H9 (cell line): ENCODE measurements around the gene KSR1. TPM values are rescaled to one million over a fixed set of nuclear protein-coding genes. Genes with fewer than 3 reads are reported as not detected.
A peak's percentile ranks its signal among the peaks of the same experiment; 100 is the strongest.

Experiments used
- DNase-seq: peaks from one replicate; pipeline ENCODE4 v3.0.0-alpha.2; 2017
- H2AFZ ChIP-seq: one replicate; pipeline ENCODE4 v1.6.1; 2013; ENCODE audit warnings: mild to moderate bottlenecking, low read length, control low read depth, moderate library complexity
- H2AK5ac ChIP-seq: 2 replicates; pipeline ENCODE4 v1.6.1; 2013; ENCODE audit warnings: low read length, control low read depth, mixed read lengths; ENCODE audit not compliant: insufficient read length
- H2BK120ac ChIP-seq: one replicate; pipeline ENCODE4 v1.6.1; 2013; ENCODE audit warnings: low read depth, mild to moderate bottlenecking, low read length, control low read depth, inconsistent platforms; ENCODE audit not compliant: poor library complexity, severe bottlenecking
- H2BK12ac ChIP-seq: 2 replicates; pipeline ENCODE4 v1.6.1; 2013; ENCODE audit warnings: low read length, control low read depth, mixed read lengths, low read depth; ENCODE audit not compliant: insufficient read length
- H2BK15ac ChIP-seq: 2 replicates; pipeline ENCODE4 v1.6.1; 2013; ENCODE audit warnings: low read depth, low read length, control low read depth
- H2BK20ac ChIP-seq: one replicate; pipeline ENCODE4 v1.6.1; 2013; ENCODE audit warnings: low read depth, mild to moderate bottlenecking, low read length, control low read depth, inconsistent platforms; ENCODE audit not compliant: poor library complexity, severe bottlenecking
- H2BK5ac ChIP-seq: 2 replicates; pipeline ENCODE4 v1.6.1; 2013; ENCODE audit warnings: low read length, control low read depth, mixed read lengths; ENCODE audit not compliant: insufficient read length
- H3K14ac ChIP-seq: 2 replicates; pipeline ENCODE4 v1.6.1; 2013; ENCODE audit warnings: low read length, control low read depth; ENCODE audit not compliant: insufficient read depth
- H3K18ac ChIP-seq: 2 replicates; pipeline ENCODE4 v1.6.1; 2013; ENCODE audit warnings: low read depth, mild to moderate bottlenecking, mixed read lengths, low read length, control low read depth; ENCODE audit not compliant: insufficient read length
- H3K23ac ChIP-seq: 2 replicates; pipeline ENCODE4 v1.6.1; 2013; ENCODE audit warnings: low read length, control low read depth, mixed read lengths, low read depth; ENCODE audit not compliant: insufficient read length
- H3K23me2 ChIP-seq: 2 replicates; pipeline ENCODE4 v1.6.1; 2013; ENCODE audit warnings: low read depth, mild to moderate bottlenecking, mixed read lengths, low read length, control low read depth; ENCODE audit not compliant: insufficient read length, poor library complexity, severe bottlenecking
- H3K27ac ChIP-seq: 2 replicates; pipeline ENCODE4 v1.5.1; 2013; ENCODE audit warnings: low read length, control low read depth, mixed read lengths, low read depth; ENCODE audit not compliant: insufficient read length
- H3K27me3 ChIP-seq: 2 replicates; pipeline ENCODE4 v1.6.1; 2013; ENCODE audit warnings: low read length, control low read depth, inconsistent platforms; ENCODE audit not compliant: insufficient read depth
- H3K4ac ChIP-seq: 2 replicates; pipeline ENCODE4 v1.6.1; 2013; ENCODE audit warnings: low read depth, mild to moderate bottlenecking, control low read depth, inconsistent platforms, low read length, moderate library complexity
- H3K4me1 ChIP-seq: 2 replicates; pipeline ENCODE4 v1.6.1; 2013; ENCODE audit warnings: low read length, control low read depth, inconsistent platforms; ENCODE audit not compliant: insufficient read depth
- H3K4me2 ChIP-seq: 2 replicates; pipeline ENCODE4 v1.6.1; 2013; ENCODE audit warnings: low read length, control low read depth, mixed read lengths; ENCODE audit not compliant: insufficient read length, insufficient read depth
- H3K56ac ChIP-seq: 2 replicates; pipeline ENCODE4 v1.6.1; 2013; ENCODE audit warnings: low read depth, mild to moderate bottlenecking, mixed read lengths, low read length, control low read depth; ENCODE audit not compliant: insufficient read length
- H3K79me1 ChIP-seq: 2 replicates; pipeline ENCODE4 v1.6.1; 2013; ENCODE audit warnings: low read depth, mild to moderate bottlenecking, moderate library complexity, low read length, control low read depth, inconsistent platforms; ENCODE audit not compliant: insufficient read depth, poor library complexity, severe bottlenecking
- H3K79me2 ChIP-seq: 2 replicates; pipeline ENCODE4 v1.6.1; 2013; ENCODE audit warnings: low read length, control low read depth, inconsistent platforms; ENCODE audit not compliant: insufficient read depth
- H3K9ac ChIP-seq: 2 replicates; pipeline ENCODE4 v1.6.1; 2013; ENCODE audit warnings: low read length, control low read depth, mixed read lengths; ENCODE audit not compliant: insufficient read length; ENCODE audit errors: extremely low read depth
- H3K9me3 ChIP-seq: one replicate; pipeline ENCODE4 v1.6.1; 2013; ENCODE audit warnings: low read depth, low read length, inconsistent platforms; ENCODE audit not compliant: control insufficient read depth
- H3T11ph ChIP-seq: one replicate; pipeline ENCODE4 v1.6.1; 2013; ENCODE audit warnings: mild to moderate bottlenecking, low read length, control low read depth, inconsistent platforms
- H4K20me1 ChIP-seq: one replicate; pipeline ENCODE4 v1.6.1; 2013; ENCODE audit not compliant: control insufficient read depth, insufficient read length, insufficient read depth
- H4K5ac ChIP-seq: 2 replicates; pipeline ENCODE4 v1.6.1; 2013; ENCODE audit warnings: low read depth, mild to moderate bottlenecking, mixed read lengths, low read length, control low read depth; ENCODE audit not compliant: insufficient read length
- H4K8ac ChIP-seq: replicated peaks from 2 replicates; pipeline ENCODE4 v1.6.1; 2013; ENCODE audit warnings: low read length, control low read depth, mixed read lengths, low read depth; ENCODE audit not compliant: insufficient read length
- H4K91ac ChIP-seq: 2 replicates; pipeline ENCODE4 v1.6.1; 2013; ENCODE audit warnings: low read depth, mild to moderate bottlenecking, moderate library complexity, mixed read lengths, low read length, control low read depth; ENCODE audit not compliant: insufficient read length
- H3K27ac Mint-ChIP-seq, 3 experiments: 2 replicates in 2 of 3; 3 replicates in 1 of 3; pipeline ENCODE4 v1.8.0; 2020 to 2021; ENCODE audit warnings: mixed read lengths in 3 of 3, mild to moderate bottlenecking in 1 of 3, moderate library complexity in 1 of 3
- H3K27me3 Mint-ChIP-seq: 2 replicates; pipeline ENCODE4 v1.8.0; 2021; ENCODE audit warnings: low read depth, mild to moderate bottlenecking, moderate library complexity, mixed read lengths
- H3K36me3 Mint-ChIP-seq, 3 experiments: 2 replicates in 2 of 3; 3 replicates in 1 of 3; pipeline ENCODE4 v1.8.0; 2020 to 2021; ENCODE audit warnings: low read depth in 3 of 3, mixed read lengths in 3 of 3; ENCODE audit not compliant: insufficient read depth in 1 of 3
- H3K4me1 Mint-ChIP-seq, 2 experiments: 2 replicates each; pipeline ENCODE4 v1.8.0; 2020; ENCODE audit warnings: mixed read lengths in 2 of 2
- H3K4me3 Mint-ChIP-seq, 2 experiments: 2 replicates in 1 of 2; 3 replicates in 1 of 2; pipeline ENCODE4 v1.8.0; 2020 to 2021; ENCODE audit warnings: mild to moderate bottlenecking in 2 of 2, mixed read lengths in 2 of 2, moderate library complexity in 1 of 2
- H3K9me3 Mint-ChIP-seq, 2 experiments: 2 replicates in 1 of 2; 3 replicates in 1 of 2; pipeline ENCODE4 v1.8.0; 2020; ENCODE audit warnings: mild to moderate bottlenecking in 2 of 2, mixed read lengths in 2 of 2, moderate library complexity in 1 of 2
- WGBS: extraction: QIAGEN DNeasy Blood & Tissue Kit; methylation state at CpG from one replicate; pipeline ENCODE4 v1.1.7; 2013; ENCODE audit warnings: missing lambda C conversion rate, low lambda C conversion rate, mixed read lengths; ENCODE audit not compliant: insufficient read length; ENCODE audit errors: extremely low coverage; 5-methylcytosine and 5-hydroxymethylcytosine counted together
- total RNA-seq: library from RNA; stranded (reverse); gene quantifications from 2 replicates; pipeline ENCODE4 v1.2.1, GENCODE V29; 2021
- TF ChIP-seq, protein P1 (sequence below): fragments of 200-600 bp; sonication (generic); conservative IDR thresholded peaks from 3 replicates; pipeline ENCODE4 v1.8.0; 2021; ENCODE audit warnings: antibody characterized with exemption, mild to moderate bottlenecking

The KSR1 gene
- total RNA-seq, 1 experiment from 2014 or later = 44.9 TPM

- Histone ChIP-seq H4K8ac (no peak overlapping the region), H4K20me1 (no peaks in the 10 kb centered on the region), H3K79me2 (no peaks in the 10 kb centered on the region), H4K5ac (no peak overlapping the region), H3K23ac (no peak overlapping the region), H3K14ac (peak overlapping the region; percentile 41; the same call in 1 of the 2 replicates), H2BK5ac (no peak overlapping the region), H2BK12ac (no peak overlapping the region), H2BK120ac (no peak overlapping the region), H3K9ac (no peak overlapping the region), H3K27ac (no peak overlapping the region), H2AFZ (no peak overlapping the region), H2BK15ac (no peak overlapping the region), H3K4ac (no peak overlapping the region), H2AK5ac (no peak overlapping the region), H3K4me2 (no peak overlapping the region), H4K91ac (no peak overlapping the region), H3K9me3 (no peaks in the 10 kb centered on the region), H3K79me1 (no peaks in the 10 kb centered on the region), H3K27me3 (no peaks in the 10 kb centered on the region), H3T11ph (no peak overlapping the region), H3K56ac (no peak overlapping the region), H3K23me2 (no peaks in the 10 kb centered on the region), H3K18ac (no peak overlapping the region), H3K4me1 (no peaks in the 10 kb centered on the region; the same call in 1 of the 2 replicates), H2BK20ac (no peak overlapping the region)
- H3K9me3 Mint-ChIP-seq = no peaks in the 10 kb centered on the region
- H3K4me3 Mint-ChIP-seq = no peak overlapping the region
- TF ChIP-seq, protein P1, sequence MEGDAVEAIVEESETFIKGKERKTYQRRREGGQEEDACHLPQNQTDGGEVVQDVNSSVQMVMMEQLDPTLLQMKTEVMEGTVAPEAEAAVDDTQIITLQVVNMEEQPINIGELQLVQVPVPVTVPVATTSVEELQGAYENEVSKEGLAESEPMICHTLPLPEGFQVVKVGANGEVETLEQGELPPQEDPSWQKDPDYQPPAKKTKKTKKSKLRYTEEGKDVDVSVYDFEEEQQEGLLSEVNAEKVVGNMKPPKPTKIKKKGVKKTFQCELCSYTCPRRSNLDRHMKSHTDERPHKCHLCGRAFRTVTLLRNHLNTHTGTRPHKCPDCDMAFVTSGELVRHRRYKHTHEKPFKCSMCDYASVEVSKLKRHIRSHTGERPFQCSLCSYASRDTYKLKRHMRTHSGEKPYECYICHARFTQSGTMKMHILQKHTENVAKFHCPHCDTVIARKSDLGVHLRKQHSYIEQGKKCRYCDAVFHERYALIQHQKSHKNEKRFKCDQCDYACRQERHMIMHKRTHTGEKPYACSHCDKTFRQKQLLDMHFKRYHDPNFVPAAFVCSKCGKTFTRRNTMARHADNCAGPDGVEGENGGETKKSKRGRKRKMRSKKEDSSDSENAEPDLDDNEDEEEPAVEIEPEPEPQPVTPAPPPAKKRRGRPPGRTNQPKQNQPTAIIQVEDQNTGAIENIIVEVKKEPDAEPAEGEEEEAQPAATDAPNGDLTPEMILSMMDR = no peak
- no peaks in the 10 kb centered on the region for H3K27me3 Mint-ChIP-seq
- peaks cover 18 to 24% of the 10 kb centered on the region in 2 experiments for H3K4me1 Mint-ChIP-seq
- WGBS = no CpG with 5 or more reads among the region's 14 CpGs
- peaks cover 0 to 6% (median 0%) of the 10 kb centered on the region in 3 experiments; a peak in 2 of 7 replicates for H3K36me3 Mint-ChIP-seq
- DNase-seq = no peak
- H3K27ac Mint-ChIP-seq = peak overlapping the region in 2 of 3 experiments; percentile 31 to 53; a peak in 1 of 7 replicates
These were observed 110.7 kb downstream of the KSR1 start for GRCh38 chr17:27566671-27567562.
